Gastroesophageal sphincter (tissue), 4 donors: Measurements from ENCODE around the gene NPFF. TPM values are rescaled to one million over a fixed set of nuclear protein-coding genes. Genes with fewer than 3 reads are reported as not detected.

ENCODE experiments used
- ATAC-seq: fragments of 150-250 bp; one replicate; pipeline ENCODE4 v1.9.1; 2016; ENCODE audit warnings: mild to moderate bottlenecking, moderate library complexity
- H3K27ac ChIP-seq, 4 donors: fragments of 200-600 bp; sonication (generic) in 3 of 4; 1 replicate in 3 of 4; 2 replicates in 1 of 4; pipeline ENCODE4 v1.5.1; 2016 to 2019
- H3K27me3 ChIP-seq: fragments of 200-600 bp; sonication (generic); one replicate; pipeline ENCODE4 v1.5.1; 2019
- H3K36me3 ChIP-seq, 2 donors: fragments of 200-600 bp; sonication (generic); one replicate each; pipeline ENCODE4 v1.5.1; 2019; ENCODE audit warnings: control low read depth in 1 of 2
- H3K4me1 ChIP-seq, 3 donors: fragments of 200-600 bp; sonication (generic); 1 replicate in 2 of 3; 2 replicates in 1 of 3; pipeline ENCODE4 v1.5.1; 2016 to 2019; ENCODE audit warnings: control low read depth in 2 of 3
- H3K4me3 ChIP-seq, 2 donors: fragments of 200-600 bp; sonication (generic); one replicate each; pipeline ENCODE4 v1.5.1; 2019; ENCODE audit warnings: mild to moderate bottlenecking in 1 of 2, moderate library complexity in 1 of 2
- H3K9me3 ChIP-seq, 3 donors: fragments of 200-600 bp; sonication (generic); one replicate each; pipeline ENCODE4 v1.5.1; 2017 to 2019; ENCODE audit warnings: control low read depth in 2 of 3
- EP300 ChIP-seq: sonication (generic); formaldehyde crosslinking; IDR thresholded peaks from one replicate; pipeline ENCODE4 v1.6.1; 2017; ENCODE audit warnings: antibody characterized with exemption, mild to moderate bottlenecking
- POLR2A ChIP-seq, 2 donors: fragments of 450-650 bp; IDR thresholded peaks; one replicate each; pipeline ENCODE4 v1.6.1; 2017; ENCODE audit warnings: antibody characterized with exemption in 2 of 2, mild to moderate bottlenecking in 2 of 2, moderate library complexity in 1 of 2
- POLR2AphosphoS5 ChIP-seq: sonication (generic); formaldehyde crosslinking; IDR thresholded peaks from one replicate; pipeline ENCODE4 v1.6.1; 2017; ENCODE audit warnings: antibody characterized with exemption
- WGBS, 2 donors: methylation state at CpG; one replicate each; pipeline ENCODE4 v1.1.5; 2018; ENCODE audit warnings: low coverage in 1 of 2; 5-methylcytosine and 5-hydroxymethylcytosine counted together
- total RNA-seq, 4 donors: library from RNA; depleted of rRNA; stranded (reverse); fragments of >200 nt; gene quantifications; one replicate each; pipeline ENCODE4 v1.1.0, GENCODE V29; 2016
- TF ChIP-seq, protein P1 (sequence below), 4 experiments: fragments of 200-600 bp in 2 of 4; fragments of 450-650 bp in 2 of 4; sonication (generic) in 1 of 4; IDR thresholded peaks; one replicate each; pipeline ENCODE4 v1.5.1; 2017 to 2019; ENCODE audit warnings: antibody characterized with exemption in 4 of 4, mild to moderate bottlenecking in 2 of 4, moderate library complexity in 2 of 4

NPFF gene
- total RNA-seq, 4 donors from 2014 or later = not detected

DNA sequence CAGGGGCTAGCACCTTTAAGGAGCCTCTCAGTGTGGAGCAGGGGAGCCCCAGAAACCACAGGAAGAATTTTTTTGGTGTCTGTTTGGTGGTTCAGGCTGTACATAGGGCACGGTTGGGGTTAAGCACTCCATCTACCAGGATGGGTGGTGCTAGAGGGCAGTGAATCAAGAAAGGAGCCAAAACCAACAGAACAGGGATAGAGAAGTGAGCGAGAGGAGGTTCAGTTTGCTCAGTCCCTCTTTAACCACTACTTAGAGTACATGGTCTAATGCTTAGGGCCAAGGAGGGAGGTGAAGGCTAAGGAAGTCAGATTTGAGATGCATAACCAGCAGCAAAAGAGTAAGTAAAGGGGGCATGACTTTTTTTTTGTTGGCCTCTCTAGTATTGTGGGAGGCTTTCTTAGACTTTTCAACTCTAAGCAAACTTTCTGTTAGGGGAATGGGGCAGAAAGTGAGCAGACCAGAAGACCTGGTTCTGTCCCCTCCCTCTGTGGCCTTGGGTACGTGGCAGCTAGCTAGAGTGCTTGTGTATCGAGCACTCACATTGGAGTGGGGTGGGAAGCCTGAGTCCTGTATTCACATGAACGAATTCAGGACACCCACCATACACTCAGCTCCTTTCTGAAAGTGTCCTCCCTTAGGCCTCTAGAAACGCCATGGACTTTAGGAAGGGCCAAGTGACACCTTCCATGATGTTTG, 6.6 kb upstream of the NPFF start:
- Histone ChIP-seq H3K27ac (no peak overlapping the region), H3K4me3 (no peak overlapping the region), H3K9me3 (no peaks in the 10 kb centered on the region), H3K4me1 (peaks cover 0 to 1% (median 0%) of the 10 kb centered on the region in 3 donors), H3K27me3 (no peaks in the 10 kb centered on the region), H3K36me3 (peaks cover 5 to 93% of the 10 kb centered on the region in 2 donors)
- ATAC-seq = no peak
- TF ChIP-seq POLR2A (IDR thresholded peaks at IDR 0.05) (no peak), POLR2AphosphoS5 (no peak), EP300 (no peak)
- TF ChIP-seq, protein P1, sequence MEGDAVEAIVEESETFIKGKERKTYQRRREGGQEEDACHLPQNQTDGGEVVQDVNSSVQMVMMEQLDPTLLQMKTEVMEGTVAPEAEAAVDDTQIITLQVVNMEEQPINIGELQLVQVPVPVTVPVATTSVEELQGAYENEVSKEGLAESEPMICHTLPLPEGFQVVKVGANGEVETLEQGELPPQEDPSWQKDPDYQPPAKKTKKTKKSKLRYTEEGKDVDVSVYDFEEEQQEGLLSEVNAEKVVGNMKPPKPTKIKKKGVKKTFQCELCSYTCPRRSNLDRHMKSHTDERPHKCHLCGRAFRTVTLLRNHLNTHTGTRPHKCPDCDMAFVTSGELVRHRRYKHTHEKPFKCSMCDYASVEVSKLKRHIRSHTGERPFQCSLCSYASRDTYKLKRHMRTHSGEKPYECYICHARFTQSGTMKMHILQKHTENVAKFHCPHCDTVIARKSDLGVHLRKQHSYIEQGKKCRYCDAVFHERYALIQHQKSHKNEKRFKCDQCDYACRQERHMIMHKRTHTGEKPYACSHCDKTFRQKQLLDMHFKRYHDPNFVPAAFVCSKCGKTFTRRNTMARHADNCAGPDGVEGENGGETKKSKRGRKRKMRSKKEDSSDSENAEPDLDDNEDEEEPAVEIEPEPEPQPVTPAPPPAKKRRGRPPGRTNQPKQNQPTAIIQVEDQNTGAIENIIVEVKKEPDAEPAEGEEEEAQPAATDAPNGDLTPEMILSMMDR (IDR thresholded peaks at IDR 0.05) = no peak
- 76 to 83% methylated on average over 3 to 6 of the region's 6 CpGs for WGBS, 2 donors

DNA sequence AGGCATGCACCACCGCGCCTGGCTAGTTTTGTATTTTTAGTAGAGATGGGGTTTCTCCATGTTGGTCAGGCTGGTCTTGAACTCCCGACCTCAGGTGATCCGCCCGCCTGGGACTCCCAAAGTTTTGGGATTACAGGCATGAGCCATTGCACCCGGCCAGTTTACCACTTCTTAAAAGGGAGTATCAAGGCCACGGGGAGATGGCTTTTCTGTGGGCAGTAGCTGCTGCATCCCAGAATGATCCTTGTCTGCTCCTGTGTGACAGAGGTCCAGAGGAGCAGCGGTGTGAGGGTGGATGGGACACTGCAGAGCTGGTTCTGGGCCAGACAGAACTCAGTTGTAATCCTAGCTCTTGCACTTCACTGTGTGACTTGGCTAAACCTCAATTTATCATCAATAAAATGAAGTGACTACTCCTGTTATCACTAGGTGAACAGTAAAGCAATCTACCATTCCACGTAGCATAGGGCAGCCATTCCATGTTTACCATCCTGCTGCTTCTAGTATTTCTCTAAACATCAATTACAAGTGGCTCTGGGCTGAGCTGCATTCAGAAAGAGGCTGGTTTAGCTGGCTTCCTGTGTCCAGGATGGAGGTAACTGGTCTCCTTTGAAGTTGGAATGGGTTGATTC, 3.0 kb upstream of the NPFF start:
- H3K36me3 ChIP-seq = peaks cover 0 to 83% of the 10 kb centered on the region in 2 donors
- whole genome bisulfite sequencing, 2 donors = 80 to 83% methylated on average over 1 of the region's 9 CpGs

DNA sequence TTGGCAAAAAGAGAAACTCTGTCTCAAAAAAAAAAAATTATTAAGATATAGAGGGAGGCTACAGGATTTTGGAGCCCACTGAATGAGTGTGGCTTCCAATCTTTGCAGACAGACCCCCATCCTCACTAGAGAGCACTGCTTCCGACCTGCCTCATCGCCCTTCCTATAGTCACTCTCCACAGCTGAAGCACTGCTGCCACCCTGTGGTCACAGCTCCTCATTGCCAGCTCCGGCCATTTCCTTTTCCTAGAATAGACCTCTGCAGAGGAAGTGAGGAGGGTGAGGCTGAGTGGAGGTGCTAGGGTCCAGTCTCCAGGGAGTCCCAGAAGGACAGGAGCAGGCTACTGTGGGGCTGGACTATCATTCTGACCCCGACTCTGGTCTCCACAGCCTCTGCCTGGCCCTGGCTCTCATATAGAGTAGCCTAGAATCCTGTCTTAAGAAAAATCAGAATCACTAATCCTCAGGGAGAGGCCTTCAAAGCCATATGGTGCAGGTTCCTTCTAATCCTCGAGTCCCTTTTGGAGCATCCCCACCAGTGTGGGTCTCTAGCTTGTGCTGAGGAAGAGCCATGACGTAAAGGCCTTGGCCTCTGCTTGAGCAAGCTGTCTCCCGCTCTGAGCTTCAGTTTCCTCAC, 1.4 kb upstream of the NPFF start:
- peak; percentile 88 for ATAC-seq
- TF ChIP-seq POLR2A (IDR thresholded peaks at IDR 0.05) = no peak
- TF ChIP-seq EP300 = no peak
- TF ChIP-seq POLR2AphosphoS5 = no peak
- TF ChIP-seq, protein P1 (IDR thresholded peaks at IDR 0.05) = peak in 3 of 4 experiments; percentile 91 to 95 (median 91)
- WGBS, 2 donors = 0 to 23% methylated on average over 3 to 5 of the region's 7 CpGs

More for the DNA sequence above, 3.0 kb upstream of the NPFF start:
- no peak overlapping the region for H3K4me3 ChIP-seq
- no peak for ATAC-seq
- TF ChIP-seq, protein P1 (IDR thresholded peaks at IDR 0.05) = no peak
- no peak for TF ChIP-seq POLR2A (IDR thresholded peaks at IDR 0.05)
- H3K27ac ChIP-seq = no peak overlapping the region
- no peaks in the 10 kb centered on the region for H3K9me3 ChIP-seq
- peaks cover 0 to 10% (median 0%) of the 10 kb centered on the region in 3 donors for H3K4me1 ChIP-seq
- no peaks in the 10 kb centered on the region for H3K27me3 ChIP-seq

DNA sequence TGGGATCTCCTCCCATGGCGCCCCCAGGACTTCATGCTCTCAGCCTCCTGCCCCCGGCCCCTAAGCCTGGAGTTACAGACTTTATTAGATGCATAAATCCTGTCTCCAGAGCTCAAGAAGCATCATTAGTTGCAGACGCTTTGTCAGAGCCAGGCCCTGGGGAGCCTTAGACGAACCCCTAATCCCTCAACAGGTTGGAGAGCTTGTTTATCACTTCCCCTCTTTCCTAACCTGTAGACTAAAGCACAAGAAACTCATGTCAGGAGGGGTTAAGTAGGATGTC, 260 bp upstream of the NPFF start:
- 68% methylated on average over 3 of the region's 4 CpGs; no CpG with 5 or more reads in 1 of the 2 donors for WGBS, 2 donors
- no peak overlapping the region for H3K27ac ChIP-seq

More for the DNA sequence above, 1.4 kb upstream of the NPFF start:
- H3K36me3 ChIP-seq = peaks cover 0 to 83% of the 10 kb centered on the region in 2 donors
- H3K27ac ChIP-seq = peak overlapping the region in 3 of 4 donors; percentile 4 to 41 (median 21)
- no peaks in the 10 kb centered on the region for H3K9me3 ChIP-seq
- no peaks in the 10 kb centered on the region for H3K27me3 ChIP-seq
- H3K4me1 ChIP-seq = peaks cover 0 to 10% (median 0%) of the 10 kb centered on the region in 3 donors
- H3K4me3 ChIP-seq = no peak overlapping the region

More for the DNA sequence above, 260 bp upstream of the NPFF start:
- TF ChIP-seq POLR2A (IDR thresholded peaks at IDR 0.05) (no peak), POLR2AphosphoS5 (no peak), EP300 (no peak)
- TF ChIP-seq, protein P1 (IDR thresholded peaks at IDR 0.05) = no peak
- H3K4me1 ChIP-seq = peaks cover 0 to 20% (median 5%) of the 10 kb centered on the region in 3 donors
- H3K4me3 ChIP-seq = no peak overlapping the region
- peaks cover 0 to 78% of the 10 kb centered on the region in 2 donors for H3K36me3 ChIP-seq
- ATAC-seq = no peak
- no peaks in the 10 kb centered on the region for H3K9me3 ChIP-seq
- no peaks in the 10 kb centered on the region for H3K27me3 ChIP-seq
